HG02970 (cell line): Measurements from ENCODE around the gene EIF4G3.
"Not testable (repeated sequence)": the region's sequence is repeated elsewhere in the genome, so short reads cannot be mapped to it uniquely, and the experiment has no call there.

Experiments
- ATAC-seq: cut with Tn5 transposase; IDR thresholded peaks from one replicate; pipeline ENCODE4 v1.9.1; 2021; ENCODE audit warnings: mild to moderate bottlenecking, moderate library complexity, moderate number of reproducible peaks; ENCODE audit not compliant: unreplicated experiment, low FRiP score

Gene EIF4G3

DNA sequence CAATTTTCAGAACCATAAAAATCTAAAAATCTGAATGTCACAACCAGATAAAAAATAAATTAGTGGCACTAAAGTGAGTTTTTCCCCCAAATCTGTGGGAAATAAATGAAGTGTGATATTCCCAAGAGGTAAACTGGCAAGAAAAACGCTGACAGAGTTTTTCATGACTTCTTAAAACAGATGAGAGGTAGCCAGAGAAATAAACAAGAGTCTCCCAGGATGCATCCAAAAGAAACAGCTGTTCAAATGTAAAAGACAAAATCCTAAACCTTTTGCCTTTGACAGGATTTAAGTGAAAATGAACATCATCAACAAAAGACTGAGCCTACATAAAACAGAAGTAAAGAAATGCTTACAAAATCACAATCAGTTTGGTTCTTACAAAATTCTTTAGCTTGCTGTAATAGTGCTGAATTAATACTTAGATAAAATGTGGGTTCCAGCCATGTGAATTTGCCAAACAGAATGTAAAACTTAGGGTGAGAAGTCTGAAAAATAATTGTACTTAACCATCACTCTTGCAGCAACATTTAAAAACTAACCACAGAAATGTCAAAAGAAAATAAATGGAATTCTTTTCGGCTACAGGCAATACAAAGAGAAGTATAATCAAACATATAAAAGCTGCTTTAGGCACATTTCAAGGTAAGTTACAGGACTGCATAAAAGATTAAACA, 133.6 kb downstream of the EIF4G3 start:
- ATAC-seq, result no peak

DNA sequence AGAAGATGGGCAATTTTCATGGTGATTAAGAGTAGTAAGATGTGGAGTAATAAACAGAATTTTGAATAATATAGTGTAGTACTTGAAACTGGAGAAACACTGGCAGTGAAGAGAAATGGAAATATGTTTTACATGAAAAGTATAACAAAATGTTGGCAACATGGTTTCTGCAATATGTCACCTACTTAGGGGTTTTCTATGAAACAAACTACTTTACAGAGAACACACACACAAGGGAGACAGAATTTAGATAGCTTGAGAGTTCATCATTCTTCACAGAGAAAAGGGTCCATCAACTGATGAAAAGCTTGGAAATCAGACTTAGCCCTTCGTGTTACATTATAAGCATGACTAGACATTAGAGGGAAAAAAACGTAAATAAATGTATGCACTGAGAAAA, 135.2 kb downstream of the EIF4G3 start:
- no peak for ATAC-seq

DNA sequence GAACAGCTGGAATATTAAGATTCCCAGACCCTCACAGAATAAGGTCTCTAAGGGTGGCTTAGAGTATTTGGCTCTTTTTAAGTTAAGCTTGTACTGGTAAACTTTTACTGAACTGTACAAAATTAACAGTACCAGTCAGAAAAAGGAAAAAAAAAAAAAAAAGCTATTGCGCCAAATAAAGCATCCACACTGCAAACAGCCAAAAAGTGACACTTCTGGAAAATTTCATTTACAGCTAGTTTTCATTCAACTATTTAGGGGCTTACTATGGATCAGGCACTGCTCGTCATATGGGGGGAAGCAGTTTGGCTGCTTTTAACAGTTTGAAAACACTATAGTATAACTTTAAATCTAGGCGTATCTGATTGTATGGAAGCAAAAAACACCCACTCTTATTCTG, 139.6 kb downstream of the EIF4G3 start:
- ATAC-seq, result no peak

DNA sequence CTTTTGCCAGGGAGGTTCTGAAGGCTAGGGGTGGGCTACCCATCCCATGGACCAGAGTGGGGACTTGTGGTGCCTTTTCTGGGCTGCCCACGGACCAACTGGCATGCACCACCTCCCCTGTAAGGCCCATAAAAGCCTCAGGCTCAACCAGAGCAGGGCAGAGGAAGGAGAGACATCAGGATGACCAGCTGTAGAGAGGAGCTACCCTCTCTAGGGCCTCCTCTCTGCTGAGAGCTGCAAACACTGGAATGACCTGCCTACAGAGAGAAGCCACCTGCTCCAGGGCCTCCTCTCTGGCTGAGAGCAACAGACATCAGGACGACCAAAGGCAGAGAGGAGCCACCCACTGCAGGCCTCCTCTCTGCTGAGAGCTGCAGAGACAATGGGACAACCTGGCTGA, 140.9 kb downstream of the EIF4G3 start:
- no peak for ATAC-seq

DNA sequence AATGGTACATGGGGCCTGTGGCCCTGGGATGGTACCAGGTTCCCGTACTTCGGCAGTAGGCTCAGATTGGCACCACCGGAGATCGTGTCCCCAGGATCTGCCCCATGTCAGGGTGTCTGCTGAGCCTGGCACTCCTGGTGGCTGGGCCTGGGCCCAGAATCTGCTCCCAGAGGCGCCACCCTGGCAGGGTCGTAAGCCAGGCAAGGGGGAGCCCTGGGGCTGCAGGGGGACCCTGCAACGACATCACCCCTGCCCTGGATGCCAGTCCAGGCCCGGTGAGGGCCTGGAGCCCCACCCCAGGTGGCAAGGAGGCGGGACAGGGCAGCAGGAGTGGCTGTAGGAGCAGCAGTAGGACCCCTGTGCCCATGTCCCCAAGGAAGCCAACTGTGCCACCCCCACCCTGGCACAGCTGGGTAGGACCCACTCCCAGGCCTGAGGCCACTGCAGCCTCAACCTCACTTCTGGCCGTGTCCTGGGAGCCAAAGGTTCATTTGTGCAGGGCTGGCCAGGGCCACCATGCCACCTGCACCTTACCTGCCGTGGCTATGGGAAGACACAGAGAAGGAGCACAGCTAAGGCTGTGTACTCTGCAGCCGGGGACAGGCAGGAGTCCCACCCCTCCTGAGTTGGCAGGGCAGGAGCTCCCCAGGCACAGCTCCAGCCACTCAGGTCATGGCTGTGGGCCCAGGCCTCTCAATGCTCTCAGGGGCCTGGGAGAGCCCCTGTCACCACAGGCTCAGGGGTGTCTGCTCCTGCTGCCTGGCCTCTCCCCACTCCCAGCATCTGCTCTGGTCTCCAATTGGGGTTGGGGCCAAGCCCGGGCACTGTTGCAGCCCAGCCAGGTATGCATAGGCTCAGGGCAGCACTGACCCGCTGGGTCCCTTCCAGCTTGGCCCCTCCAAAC, 141.7 kb downstream of the EIF4G3 start:
- no peak for ATAC-seq

DNA sequence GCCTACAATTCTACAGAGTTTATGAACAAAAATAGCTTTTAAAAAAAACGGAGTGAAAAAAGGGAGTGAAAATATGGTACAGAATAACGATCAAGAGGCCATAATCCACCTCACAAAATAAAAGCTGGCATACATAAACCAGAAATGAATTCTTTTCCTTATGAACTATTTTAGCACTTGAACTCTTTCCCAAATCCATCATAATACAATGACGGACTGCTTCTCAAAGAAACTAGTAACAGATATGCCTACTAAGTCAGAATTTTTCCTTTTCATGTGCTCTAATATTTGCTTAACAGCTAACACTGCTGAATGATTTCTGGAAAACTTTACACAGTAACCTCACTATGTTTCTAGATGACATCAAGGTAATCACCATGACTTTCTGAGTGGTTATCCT, 144.0 kb downstream of the EIF4G3 start:
- ATAC-seq, result no peak

DNA sequence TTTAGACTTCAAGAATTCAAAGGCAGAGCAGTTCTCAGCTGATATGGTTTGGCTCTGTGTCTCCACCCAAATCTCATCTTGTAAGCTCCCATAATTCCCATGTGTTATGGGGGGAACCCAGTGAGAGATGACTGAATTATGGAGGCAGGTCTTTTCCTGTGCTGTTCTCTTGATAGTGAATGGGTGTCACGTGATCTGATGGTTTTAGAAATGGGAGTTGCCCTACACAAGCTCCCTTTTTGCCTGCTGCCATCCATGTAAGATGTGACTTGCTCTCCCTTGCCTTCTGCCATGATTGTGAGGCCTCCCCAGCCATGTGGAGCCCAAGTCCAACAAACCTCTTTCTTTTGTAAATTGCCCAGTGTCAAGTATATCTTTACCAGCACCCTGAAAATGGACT, 146.5 kb downstream of the EIF4G3 start:
- ATAC-seq, result no peak

DNA sequence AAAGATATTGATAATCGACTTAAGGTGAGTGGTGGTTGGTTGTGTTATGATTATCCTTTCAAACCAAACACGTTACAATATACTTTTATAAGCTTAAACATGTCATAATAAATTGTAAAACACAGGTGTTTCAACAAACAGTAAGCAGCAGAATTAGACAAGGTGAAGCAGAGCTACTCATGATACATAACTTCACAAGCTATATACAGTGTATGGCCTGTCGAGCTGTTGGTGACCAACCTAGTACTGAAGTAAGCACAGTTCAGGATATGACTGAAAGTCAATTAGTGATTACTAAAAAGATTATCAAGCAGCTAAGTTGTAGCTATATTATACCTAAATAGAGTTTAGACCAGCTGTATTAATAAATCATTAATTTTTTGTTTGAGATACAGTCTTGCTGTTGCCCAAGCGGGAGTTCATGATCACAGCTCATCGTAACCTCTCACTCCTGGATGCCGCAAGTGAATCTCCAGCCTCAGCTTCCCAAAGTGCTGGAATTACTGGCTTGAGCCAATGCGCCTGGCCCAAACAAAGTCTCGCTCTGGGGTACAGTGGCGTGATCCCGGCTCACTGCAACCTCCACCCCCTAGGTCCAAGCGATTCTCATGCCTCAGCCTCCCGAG, 148.1 kb downstream of the EIF4G3 start:
- ATAC-seq, result no peak

DNA sequence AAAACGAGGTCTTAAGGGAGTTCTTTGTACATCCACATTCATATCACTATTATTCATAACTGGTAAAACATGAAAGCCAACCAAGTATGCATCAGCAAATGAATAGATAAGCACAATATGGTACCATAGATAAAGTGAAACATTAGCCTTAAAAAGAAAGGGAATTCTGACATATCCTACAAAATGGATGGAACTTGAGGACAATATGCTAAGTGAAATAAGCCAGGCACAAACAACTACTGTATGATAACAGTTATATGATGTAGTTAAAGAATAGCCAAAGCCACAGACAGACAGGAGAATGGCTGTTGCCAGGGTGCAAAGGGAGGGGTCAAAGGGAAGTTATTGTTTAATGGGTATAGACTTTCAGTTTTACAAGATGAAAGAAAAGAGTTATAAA, 148.9 kb downstream of the EIF4G3 start:
- no peak for ATAC-seq

DNA sequence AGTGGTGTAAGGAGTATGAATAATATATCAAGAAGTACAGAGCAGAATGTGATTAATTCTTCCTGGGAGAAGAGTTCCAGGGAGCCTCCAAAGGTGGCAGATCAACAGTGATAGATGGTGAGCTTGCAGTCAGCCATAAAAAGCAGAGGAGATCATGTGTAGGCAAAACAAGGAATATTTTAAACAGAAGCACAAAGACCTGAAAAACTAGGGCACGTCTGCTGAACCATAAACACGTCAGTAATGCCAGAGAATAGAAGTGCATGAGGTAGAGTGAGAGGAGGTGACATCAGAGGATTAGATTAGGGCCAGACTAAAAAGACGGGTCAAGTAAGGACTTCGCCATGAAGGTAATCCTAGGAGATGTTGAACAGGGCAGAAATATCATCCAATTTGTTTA, 151.8 kb downstream of the EIF4G3 start:
- ATAC-seq, result no peak

DNA sequence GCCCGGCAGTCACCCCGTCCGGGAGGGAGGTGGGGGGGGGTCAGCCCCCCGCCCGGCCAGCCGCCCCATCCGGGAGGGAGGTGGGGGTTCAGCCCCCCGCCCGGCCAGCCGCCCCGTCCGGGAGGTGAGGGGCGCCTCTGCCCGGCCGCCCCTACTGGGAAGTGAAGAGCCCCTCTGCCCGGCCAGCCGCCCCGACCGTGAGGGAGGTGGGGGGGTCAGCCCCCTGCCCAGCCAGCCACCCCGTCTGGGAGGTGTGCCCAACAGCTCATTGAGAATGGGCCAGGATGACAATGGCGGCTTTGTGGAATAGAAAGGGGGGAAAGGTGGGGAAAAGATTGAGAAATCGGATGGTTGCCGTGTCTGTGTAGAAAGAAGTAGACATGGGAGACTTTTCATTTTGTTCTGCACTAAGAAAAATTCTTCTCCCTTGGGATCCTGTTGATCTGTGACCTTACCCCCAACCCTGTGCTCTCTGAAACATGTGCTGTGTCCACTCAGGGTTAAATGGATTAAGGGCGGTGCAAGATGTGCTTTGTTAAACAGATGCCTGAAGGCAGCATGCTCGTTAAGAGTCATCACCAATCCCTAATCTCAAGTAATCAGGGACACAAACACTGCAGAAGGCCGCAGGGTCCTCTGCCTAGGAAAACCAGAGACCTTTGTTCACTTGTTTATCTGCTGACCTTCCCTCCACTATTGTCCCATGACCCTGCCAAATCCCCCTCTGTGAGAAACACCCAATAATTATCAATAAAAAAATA, 152.4 kb downstream of the EIF4G3 start:
- not testable (repeated sequence) for ATAC-seq

DNA sequence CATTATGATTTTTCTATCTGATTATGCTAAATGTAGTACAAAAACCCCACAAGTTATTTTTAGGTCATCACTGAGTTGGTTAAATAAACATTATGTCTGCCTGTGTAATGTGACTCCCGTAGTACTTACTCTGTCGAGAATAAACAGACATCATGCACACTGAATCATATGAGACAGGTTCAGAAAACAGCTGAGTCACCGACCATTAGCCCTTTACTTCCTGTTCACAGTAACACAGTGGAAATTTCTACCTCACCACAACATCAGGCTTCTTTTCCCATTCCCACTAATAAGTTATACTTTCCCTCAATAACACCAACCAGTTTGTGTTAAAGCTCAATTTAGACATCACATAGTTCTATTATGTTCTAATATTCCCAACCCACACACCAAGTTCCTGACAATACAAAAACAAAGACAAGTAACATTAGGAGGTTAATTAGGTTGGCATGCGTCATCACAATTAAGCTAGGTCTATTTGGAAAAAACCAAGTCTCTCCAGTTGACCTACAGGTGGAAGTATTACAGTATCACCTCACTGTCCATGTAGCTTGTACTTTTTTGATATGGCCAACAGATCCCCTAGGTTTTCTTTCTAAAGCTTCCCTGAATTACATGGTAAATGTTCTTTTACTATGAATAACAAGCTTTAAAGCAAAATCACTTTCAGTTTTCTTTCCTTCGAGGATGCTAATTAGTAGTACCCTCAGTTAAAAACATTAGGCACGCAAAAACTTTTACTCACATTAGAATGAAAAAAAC, 154.2 kb downstream of the EIF4G3 start:
- peak; percentile 85 for ATAC-seq

DNA sequence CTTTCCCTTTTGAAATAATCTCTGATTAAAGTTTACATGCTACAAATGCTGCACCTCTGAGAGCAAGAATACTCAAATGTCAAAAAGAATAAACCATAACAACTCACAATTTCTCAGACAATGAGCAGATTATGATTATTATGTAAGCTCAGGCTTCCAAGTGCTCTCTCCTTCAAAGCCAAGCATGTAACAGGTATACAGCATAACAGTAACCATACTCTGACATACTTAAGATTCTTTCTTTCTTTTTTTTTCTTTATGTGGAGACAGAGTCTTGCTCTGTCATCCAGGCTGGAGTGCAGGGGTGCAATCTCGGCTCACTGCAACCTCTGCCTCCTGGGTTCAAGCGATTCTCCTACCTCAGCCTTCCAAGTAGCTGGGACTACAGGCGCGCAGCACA, 155.4 kb downstream of the EIF4G3 start:
- ATAC-seq, result no peak

DNA sequence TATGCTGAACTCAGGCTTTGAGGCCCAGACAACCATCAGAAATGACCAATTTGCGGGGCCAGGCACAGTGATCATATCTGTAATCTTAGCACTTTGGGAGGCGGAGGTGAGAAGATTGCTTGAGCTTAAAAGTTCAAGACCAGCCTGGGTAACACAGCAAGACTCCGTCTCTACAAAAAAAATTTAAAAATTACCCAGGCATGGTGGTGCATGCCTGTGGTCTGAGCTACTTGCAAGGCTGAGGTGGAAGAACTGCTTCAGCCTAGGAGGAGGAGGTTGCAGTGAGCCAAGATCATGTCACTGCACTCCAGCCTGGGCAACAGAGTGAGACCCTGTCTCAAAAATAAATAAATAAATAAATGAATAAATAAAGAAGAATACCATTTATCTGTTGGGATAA, 156.5 kb downstream of the EIF4G3 start:
- no peak for ATAC-seq

DNA sequence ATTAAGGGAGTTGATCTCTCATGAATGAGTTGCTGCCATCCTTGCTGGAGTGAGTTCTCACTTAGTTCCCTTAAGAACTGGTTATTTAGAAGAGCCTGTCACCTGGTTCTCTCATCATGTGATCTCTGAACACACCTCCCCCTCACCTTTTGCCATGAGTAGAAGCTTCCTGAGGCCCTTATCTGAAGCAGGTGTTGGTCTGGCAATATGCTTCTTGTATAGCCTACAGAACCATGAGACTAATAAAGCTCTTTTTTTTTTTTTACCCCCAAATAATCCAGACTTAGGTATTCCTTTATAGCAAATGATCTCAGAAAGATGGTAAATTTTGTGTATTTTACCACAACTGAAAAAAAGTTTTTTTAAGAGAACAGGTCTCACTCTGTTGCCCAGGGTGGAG, 158.0 kb downstream of the EIF4G3 start:
- no peak for ATAC-seq

DNA sequence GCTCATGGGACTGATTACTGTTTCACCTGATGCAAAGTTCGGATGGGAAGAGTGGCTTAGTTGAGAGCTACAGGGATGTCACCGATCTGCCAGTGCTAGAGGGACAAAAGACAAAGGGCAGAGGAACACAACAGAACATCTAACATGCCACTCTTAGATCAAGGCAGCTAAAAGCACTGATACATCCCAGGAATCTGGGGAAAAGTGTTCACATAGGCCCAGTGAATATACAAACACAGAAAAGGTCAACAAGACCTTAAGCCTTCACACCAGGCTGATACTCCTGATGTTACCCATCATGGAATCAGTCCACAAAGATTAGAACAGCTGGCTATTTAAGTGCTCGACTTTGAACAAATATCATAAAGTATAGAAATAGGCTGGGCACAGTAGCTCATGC, 163.2 kb downstream of the EIF4G3 start:
- ATAC-seq, result no peak

DNA sequence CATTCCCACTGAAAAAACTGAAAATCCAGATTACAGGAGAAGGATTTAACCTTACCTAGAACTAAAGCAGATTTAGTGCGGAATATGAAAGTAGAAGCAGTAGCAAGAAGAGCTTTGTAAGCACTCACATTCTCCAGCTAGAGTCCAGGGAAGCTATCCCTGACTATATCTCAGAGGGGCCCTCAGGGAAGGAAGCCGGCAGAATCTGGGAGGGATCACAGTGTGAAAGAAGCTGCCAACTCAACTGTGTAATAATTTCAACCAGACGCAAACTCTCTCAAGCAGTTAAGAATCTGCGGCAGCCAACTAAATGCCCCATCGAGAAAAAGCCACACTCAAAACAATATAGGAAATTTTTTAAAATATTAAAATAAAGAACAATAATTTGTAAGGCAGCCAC, 163.8 kb downstream of the EIF4G3 start:
- ATAC-seq, result no peak

DNA sequence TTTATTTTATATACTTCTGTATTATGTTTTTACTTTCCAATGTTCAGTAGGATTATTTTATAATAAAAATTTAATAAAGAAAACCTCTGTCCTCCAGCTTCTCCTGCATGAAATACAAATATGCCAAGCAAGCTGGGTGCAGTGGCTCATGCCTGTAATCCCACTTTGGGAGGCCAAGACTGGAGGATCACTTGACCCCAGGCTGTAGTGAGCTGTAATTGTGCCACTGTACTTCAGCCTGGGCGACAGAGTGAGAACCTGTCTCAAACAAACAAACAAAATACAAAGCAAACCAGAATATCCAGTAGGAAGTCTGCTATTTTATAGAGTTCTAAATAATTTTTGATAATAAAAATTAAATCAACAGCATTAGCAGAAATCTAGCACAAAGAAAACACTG, 168.8 kb downstream of the EIF4G3 start:
- no peak for ATAC-seq

DNA sequence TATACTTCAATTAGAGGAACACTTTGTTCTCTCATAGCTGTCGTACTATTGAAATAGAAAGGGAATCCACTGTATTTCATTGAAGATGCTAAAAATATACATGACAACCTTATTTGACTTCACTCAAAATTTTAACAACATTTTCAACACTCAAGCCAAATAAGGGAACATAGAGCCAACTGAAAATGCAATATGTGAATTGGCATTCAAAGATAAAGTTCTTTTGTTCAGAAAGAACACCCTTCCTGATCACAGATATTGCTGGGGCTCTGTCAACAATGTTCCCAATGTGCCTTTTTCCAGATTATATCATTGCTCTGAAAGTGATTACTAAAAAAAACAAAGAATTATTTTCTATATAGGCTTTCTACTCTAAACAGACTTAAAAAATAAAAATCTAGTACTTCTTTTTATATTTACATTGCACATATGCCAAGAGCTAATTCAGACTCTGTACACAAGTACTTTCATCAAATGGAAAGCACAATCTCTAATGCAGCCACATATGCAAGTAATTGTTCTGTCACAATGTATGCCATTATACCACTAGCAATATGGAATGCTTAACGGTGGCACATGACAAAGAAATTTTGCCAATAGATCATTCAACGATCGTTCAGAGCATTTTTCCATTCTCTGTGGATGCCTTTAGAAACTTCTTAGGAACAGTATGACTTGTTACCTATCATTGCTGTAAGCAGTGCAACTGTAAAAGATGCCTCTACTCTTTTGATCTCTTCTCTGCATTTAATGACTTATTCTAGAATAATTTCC, 171.0 kb downstream of the EIF4G3 start:
- ATAC-seq, result no peak
